ENCODE results near the gene XXYLT1.
"Not testable (repeated sequence)": the region's sequence is repeated elsewhere in the genome, so short reads cannot be mapped to it uniquely, and the experiment has no call there.

The XXYLT1 gene

GRCh38 chr3:195219351-195220230 is 51.4 kb downstream of the XXYLT1 start:
- intact Hi-C loops (cut with micrococcal nuclease) = loop anchor here (10.0 kb wide), 1 partner anchor 55 kb away; no protein-coding TSS in a partner anchor
- Mint-ChIP-seq H3K4me1 (ENCODE audit: low read depth) (peaks cover 35% of the 10 kb centered on the region), H3K9me3 (no peaks in the 10 kb centered on the region), H3K27ac (no peak overlapping the region), H3K36me3 (ENCODE audit: low read depth) (peaks cover 57% of the 10 kb centered on the region), H3K4me3 (no peak overlapping the region), H3K27me3 (no peaks in the 10 kb centered on the region)

GRCh38 chr3:195218331-195218730 is 52.6 kb downstream of the XXYLT1 start:
- H3K9me3 Mint-ChIP-seq; H3K4me3 Mint-ChIP-seq; intact Hi-C loops (cut with micrococcal nuclease); H3K27ac Mint-ChIP-seq; H3K27me3 Mint-ChIP-seq: not testable (repeated sequence)
- peaks cover 28% of the 10 kb centered on the region for H3K4me1 Mint-ChIP-seq (ENCODE audit: low read depth)
- peaks cover 47% of the 10 kb centered on the region for H3K36me3 Mint-ChIP-seq (ENCODE audit: low read depth)

- H3K27ac Mint-ChIP-seq; H3K4me3 Mint-ChIP-seq; H3K9me3 Mint-ChIP-seq; H3K27me3 Mint-ChIP-seq; intact Hi-C loops (cut with micrococcal nuclease): not testable (repeated sequence)
- peaks cover 34% of the 10 kb centered on the region for H3K36me3 Mint-ChIP-seq (ENCODE audit: low read depth)
- H3K4me1 Mint-ChIP-seq (ENCODE audit: low read depth) = peaks cover 11% of the 10 kb centered on the region
These were observed 55.4 kb downstream of the XXYLT1 start for GRCh38 chr3:195215576-195215975.

GRCh38 chr3:195214381-195214780 is 56.6 kb downstream of the XXYLT1 start:
- H3K27ac Mint-ChIP-seq = no peak overlapping the region
- intact Hi-C loops (cut with micrococcal nuclease) = no loop called here
- peaks cover 11% of the 10 kb centered on the region for H3K4me1 Mint-ChIP-seq (ENCODE audit: low read depth)
- H3K9me3 Mint-ChIP-seq = no peaks in the 10 kb centered on the region
- H3K36me3 Mint-ChIP-seq (ENCODE audit: low read depth) = peaks cover 24% of the 10 kb centered on the region
- no peaks in the 10 kb centered on the region for H3K27me3 Mint-ChIP-seq
- no peak overlapping the region for H3K4me3 Mint-ChIP-seq

GRCh38 chr3:195213639-195214315 is 57.2 kb downstream of the XXYLT1 start:
- no peak overlapping the region for H3K27ac Mint-ChIP-seq
- H3K4me1 Mint-ChIP-seq (ENCODE audit: low read depth) = peaks cover 11% of the 10 kb centered on the region
- intact Hi-C loops (cut with micrococcal nuclease) = no loop called here
- no peak overlapping the region for H3K4me3 Mint-ChIP-seq
- H3K9me3 Mint-ChIP-seq = no peaks in the 10 kb centered on the region
- H3K27me3 Mint-ChIP-seq = no peaks in the 10 kb centered on the region
- peaks cover 18% of the 10 kb centered on the region for H3K36me3 Mint-ChIP-seq (ENCODE audit: low read depth)

- intact Hi-C loops (cut with micrococcal nuclease) = no loop called here
- Mint-ChIP-seq H3K4me1 (ENCODE audit: low read depth) (peaks cover 19% of the 10 kb centered on the region), H3K4me3 (no peak overlapping the region), H3K36me3 (ENCODE audit: low read depth) (peaks cover 25% of the 10 kb centered on the region), H3K27ac (no peak overlapping the region), H3K9me3 (no peaks in the 10 kb centered on the region), H3K27me3 (no peaks in the 10 kb centered on the region)
These were observed 58.1 kb downstream of the XXYLT1 start for GRCh38 chr3:195212749-195213375.

GRCh38 chr3:195212033-195212748 is 58.8 kb downstream of the XXYLT1 start:
- Mint-ChIP-seq H3K4me3 (no peak overlapping the region), H3K27ac (no peak overlapping the region), H3K27me3 (no peaks in the 10 kb centered on the region), H3K36me3 (ENCODE audit: low read depth) (peaks cover 26% of the 10 kb centered on the region), H3K4me1 (ENCODE audit: low read depth) (peaks cover 23% of the 10 kb centered on the region), H3K9me3 (no peaks in the 10 kb centered on the region)
- intact Hi-C loops (cut with micrococcal nuclease) = no loop called here

GRCh38 chr3:195210266-195210973 is 60.5 kb downstream of the XXYLT1 start:
- intact Hi-C loops (cut with micrococcal nuclease) = no loop called here
- peaks cover 33% of the 10 kb centered on the region for H3K36me3 Mint-ChIP-seq (ENCODE audit: low read depth)
- H3K4me3 Mint-ChIP-seq = no peak overlapping the region
- no peaks in the 10 kb centered on the region for H3K27me3 Mint-ChIP-seq
- no peak overlapping the region for H3K27ac Mint-ChIP-seq
- H3K9me3 Mint-ChIP-seq = no peaks in the 10 kb centered on the region
- peaks cover 34% of the 10 kb centered on the region for H3K4me1 Mint-ChIP-seq (ENCODE audit: low read depth)

GRCh38 chr3:195209847-195210265 is 61.1 kb downstream of the XXYLT1 start:
- Mint-ChIP-seq H3K36me3 (ENCODE audit: low read depth) (peaks cover 33% of the 10 kb centered on the region), H3K4me1 (ENCODE audit: low read depth) (peaks cover 38% of the 10 kb centered on the region), H3K9me3 (no peaks in the 10 kb centered on the region), H3K27ac (no peak overlapping the region), H3K4me3 (no peak overlapping the region), H3K27me3 (no peaks in the 10 kb centered on the region)
- intact Hi-C loops (cut with micrococcal nuclease) = no loop called here

- H3K27me3 Mint-ChIP-seq = no peaks in the 10 kb centered on the region
- intact Hi-C loops (cut with micrococcal nuclease) = no loop called here
- H3K4me3 Mint-ChIP-seq = no peak overlapping the region
These were observed 61.7 kb downstream of the XXYLT1 start for GRCh38 chr3:195209083-195209846.

GRCh38 chr3:195208631-195209030 is 62.3 kb downstream of the XXYLT1 start:
- no peak overlapping the region for H3K27ac Mint-ChIP-seq
- no peak overlapping the region for H3K4me3 Mint-ChIP-seq
- H3K9me3 Mint-ChIP-seq = no peaks in the 10 kb centered on the region
- intact Hi-C loops (cut with micrococcal nuclease) = no loop called here
- peaks cover 34% of the 10 kb centered on the region for H3K36me3 Mint-ChIP-seq (ENCODE audit: low read depth)
- no peaks in the 10 kb centered on the region for H3K27me3 Mint-ChIP-seq
- H3K4me1 Mint-ChIP-seq (ENCODE audit: low read depth) = peaks cover 48% of the 10 kb centered on the region

More at GRCh38 chr3:195209083-195209846, 61.7 kb downstream of the XXYLT1 start:
- Mint-ChIP-seq H3K4me1 (ENCODE audit: low read depth) (peaks cover 44% of the 10 kb centered on the region), H3K9me3 (no peaks in the 10 kb centered on the region), H3K36me3 (ENCODE audit: low read depth) (peaks cover 31% of the 10 kb centered on the region), H3K27ac (no peak overlapping the region)

GRCh38 chr3:195208183-195208582 is 62.8 kb downstream of the XXYLT1 start:
- no peaks in the 10 kb centered on the region for H3K9me3 Mint-ChIP-seq
- no peaks in the 10 kb centered on the region for H3K27me3 Mint-ChIP-seq
- H3K36me3 Mint-ChIP-seq (ENCODE audit: low read depth) = peaks cover 38% of the 10 kb centered on the region
- no peak overlapping the region for H3K27ac Mint-ChIP-seq
- H3K4me3 Mint-ChIP-seq = no peak overlapping the region
- peaks cover 52% of the 10 kb centered on the region for H3K4me1 Mint-ChIP-seq (ENCODE audit: low read depth)
- intact Hi-C loops (cut with micrococcal nuclease) = no loop called here
